HepG2 (cell line): ENCODE measurements around the gene IQGAP3. TPM values are rescaled to one million over a fixed set of nuclear protein-coding genes. Genes with fewer than 3 reads are reported as not detected.

Experiments used
- CREB1 ChIP-seq, 2 experiments: fragments of 450-650 bp in 1 of 2; IDR thresholded peaks; 2 replicates each; pipeline ENCODE4 v1.6.1; 2016 to 2017; ENCODE audit warnings: control low read depth in 1 of 2, mild to moderate bottlenecking in 1 of 2, missing compliant biosample characterization in 1 of 2, missing genetic modification characterization in 1 of 2
- MAZ ChIP-seq, 2 experiments: sonication (generic) in 1 of 2; formaldehyde crosslinking in 1 of 2; IDR thresholded peaks; 2 replicates each; pipeline versions ENCODE4 v1.5.0 to v1.6.1; 2012 to 2020; ENCODE audit warnings: low read depth in 2 of 2, mild to moderate bottlenecking in 2 of 2, borderline replicate concordance in 1 of 2, improper control_type of control experiment in 1 of 2, low read length in 1 of 2, missing genetic modification reagents in 1 of 2, moderate library complexity in 1 of 2
- PITX1 ChIP-seq: sonication (generic); formaldehyde crosslinking; IDR thresholded peaks from 2 replicates; pipeline ENCODE4 v1.5.1; 2020; ENCODE audit warnings: mild to moderate bottlenecking, missing genetic modification reagents
- SKI ChIP-seq: fragments of 450-650 bp; IDR thresholded peaks from one replicate; pipeline ENCODE4 v1.6.1; 2018; ENCODE audit warnings: mild to moderate bottlenecking; ENCODE audit not compliant: partially characterized antibody
- SOX13 ChIP-seq, 3 experiments: fragments of 450-650 bp in 1 of 3; sonication (generic) in 1 of 3; formaldehyde crosslinking in 1 of 3; IDR thresholded peaks in 2 of 3; conservative IDR thresholded peaks in 1 of 3; 2 replicates each; pipeline versions ENCODE4 v1.5.0 to v1.6.1; 2016 to 2020; ENCODE audit warnings: antibody characterized with exemption in 1 of 3, mild to moderate bottlenecking in 1 of 3, missing compliant biosample characterization in 1 of 3, missing genetic modification reagents in 1 of 3, moderate library complexity in 1 of 3
- SP5 ChIP-seq: IDR thresholded peaks from 2 replicates; pipeline ENCODE4 v1.6.1; 2016; ENCODE audit warnings: low read depth, borderline replicate concordance
- ZSCAN31 ChIP-seq: sonication (generic); formaldehyde crosslinking; IDR thresholded peaks from 2 replicates; pipeline ENCODE4 v1.5.0; 2020; ENCODE audit warnings: low read depth, mild to moderate bottlenecking, missing genetic modification reagents
- polyA plus RNA-seq, 8 experiments: library from polyadenylated mRNA; depleted of rRNA in 3 of 8; stranded (reverse) in 7 of 8; unstranded in 1 of 8; fragments of >200 nt; fragmentation: Illumina TruSeq in 4 of 8; extraction: Trizol in 4 of 8; gene quantifications; 2 replicates each; pipeline versions ENCODE4 v1.2.1 to v1.2.3, GENCODE V29; 2011 to 2016; ENCODE audit warnings: low read depth in 4 of 8, missing spikeins in 1 of 8, mixed read lengths in 1 of 8; ENCODE audit not compliant: insufficient read depth in 1 of 8
- total RNA-seq, 5 experiments: library from RNA; depleted of rRNA; stranded (reverse); fragments of >200 nt; fragmentation: Illumina TruSeq; extraction: Trizol; gene quantifications; 2 replicates each; pipeline ENCODE4 v1.2.3, GENCODE V29; 2016; ENCODE audit warnings: low read depth in 1 of 5
- TF ChIP-seq, protein P1 (sequence below): IDR thresholded peaks from 2 replicates; pipeline ENCODE4 v1.6.1; 2016; ENCODE audit warnings: mild to moderate bottlenecking
- TF ChIP-seq, protein P2 (sequence below): sonication (generic); formaldehyde crosslinking; IDR thresholded peaks from 2 replicates; pipeline ENCODE4 v1.4.0; 2020; ENCODE audit warnings: mild to moderate bottlenecking, missing genetic modification reagents
- TF ChIP-seq, protein P3 (sequence below): sonication (generic); formaldehyde crosslinking; IDR thresholded peaks from 2 replicates; pipeline ENCODE4 v1.4.0; 2020; ENCODE audit warnings: low read depth, mild to moderate bottlenecking, missing genetic modification reagents
- TF ChIP-seq, protein P4 (sequence below): sonication (generic); formaldehyde crosslinking; conservative IDR thresholded peaks from 2 replicates; pipeline ENCODE4 v1.5.0; 2020; ENCODE audit warnings: missing genetic modification reagents
- TF ChIP-seq, protein P5 (sequence below): sonication (generic); formaldehyde crosslinking; IDR thresholded peaks from 2 replicates; pipeline ENCODE4 v1.5.0; 2020; ENCODE audit warnings: missing genetic modification reagents, mild to moderate bottlenecking, borderline replicate concordance

The IQGAP3 gene
- total and polyA plus RNA-seq, 2 of the 13 experiments (the other 11 are each of a cell fraction or from before 2014, with no cell fraction given), result 13.5 to 14.1 TPM

DNA sequence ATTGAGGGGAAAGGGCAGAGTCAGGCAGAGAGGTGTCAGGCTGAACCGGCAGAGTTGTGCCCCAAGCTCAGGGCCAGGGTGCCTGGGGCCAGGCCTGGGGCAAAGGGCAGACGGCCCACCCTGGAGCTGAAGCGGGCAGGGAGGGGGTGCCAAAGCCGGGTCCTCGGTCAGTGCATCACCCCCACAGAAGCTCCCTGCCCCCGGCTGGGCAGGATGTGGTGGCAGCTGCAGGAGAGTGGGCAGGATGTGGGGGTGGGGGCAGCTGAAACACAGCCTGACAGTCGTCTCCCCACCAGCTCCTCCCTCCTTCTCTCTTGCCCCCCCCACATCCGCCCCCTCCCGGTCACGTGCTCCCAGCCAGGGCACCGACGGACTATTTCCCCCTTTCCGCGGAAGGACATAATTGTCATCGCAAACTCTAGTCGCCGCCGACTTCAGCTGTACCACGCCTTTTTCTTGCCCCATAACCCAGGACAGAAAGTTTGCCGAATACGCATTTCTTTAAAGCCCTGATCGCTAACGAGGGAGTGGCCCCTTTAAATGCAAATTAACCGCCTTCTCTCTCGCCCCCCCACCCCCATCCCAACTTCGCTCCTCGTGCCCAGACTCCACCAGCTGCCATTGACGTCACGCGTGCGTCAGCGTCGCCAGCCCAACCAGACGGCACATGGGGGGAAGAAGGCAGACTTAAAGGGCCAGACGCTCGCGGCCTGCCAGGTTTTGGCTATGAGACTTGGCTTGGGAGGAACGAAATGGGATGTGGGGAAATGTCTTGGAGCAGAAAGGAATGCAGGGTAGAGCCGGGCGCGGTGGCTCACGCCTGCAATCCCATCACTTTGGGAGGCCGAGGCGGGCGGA lies 67.3 kb downstream of the IQGAP3 start (continued):
- TF ChIP-seq SP5 (0 out of 2 replicates have a peak, but pooled peaks have one; percentile 14), ZSCAN31 (CRISPR knock-in tag) (0 out of 2 replicates have a peak, but pooled peaks have one; percentile 61), MAZ (IDR thresholded peaks at IDR 0.05; ENCODE audit: borderline replicate concordance, low read depth, low read length) (no peak), MAZ (CRISPR knock-in tag; IDR thresholded peaks at IDR 0.05; ENCODE audit: low read depth) (peak; percentile 78; the same call in 1 of the 2 replicates), SOX13 (IDR thresholded peaks at IDR 0.05) (no peak), SOX13 (CRISPR knock-in tag; conservative IDR thresholded peaks at IDR 0.05 in 1 of 2, IDR thresholded peaks at IDR 0.05 in 1 of 2) (no peak), CREB1 (IDR thresholded peaks at IDR 0.05) (peak; percentile 98), CREB1 (CRISPR knock-in tag; IDR thresholded peaks at IDR 0.05) (peak; percentile 98), PITX1 (CRISPR knock-in tag) (no peak), SKI (peak; percentile 34)
- TF ChIP-seq, protein P1, sequence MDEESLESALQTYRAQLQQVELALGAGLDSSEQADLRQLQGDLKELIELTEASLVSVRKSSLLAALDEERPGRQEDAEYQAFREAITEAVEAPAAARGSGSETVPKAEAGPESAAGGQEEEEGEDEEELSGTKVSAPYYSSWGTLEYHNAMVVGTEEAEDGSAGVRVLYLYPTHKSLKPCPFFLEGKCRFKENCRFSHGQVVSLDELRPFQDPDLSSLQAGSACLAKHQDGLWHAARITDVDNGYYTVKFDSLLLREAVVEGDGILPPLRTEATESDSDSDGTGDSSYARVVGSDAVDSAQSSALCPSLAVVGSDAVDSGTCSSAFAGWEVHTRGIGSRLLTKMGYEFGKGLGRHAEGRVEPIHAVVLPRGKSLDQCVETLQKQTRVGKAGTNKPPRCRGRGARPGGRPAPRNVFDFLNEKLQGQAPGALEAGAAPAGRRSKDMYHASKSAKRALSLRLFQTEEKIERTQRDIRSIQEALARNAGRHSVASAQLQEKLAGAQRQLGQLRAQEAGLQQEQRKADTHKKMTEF, result peak; percentile 82
- TF ChIP-seq, protein P2, sequence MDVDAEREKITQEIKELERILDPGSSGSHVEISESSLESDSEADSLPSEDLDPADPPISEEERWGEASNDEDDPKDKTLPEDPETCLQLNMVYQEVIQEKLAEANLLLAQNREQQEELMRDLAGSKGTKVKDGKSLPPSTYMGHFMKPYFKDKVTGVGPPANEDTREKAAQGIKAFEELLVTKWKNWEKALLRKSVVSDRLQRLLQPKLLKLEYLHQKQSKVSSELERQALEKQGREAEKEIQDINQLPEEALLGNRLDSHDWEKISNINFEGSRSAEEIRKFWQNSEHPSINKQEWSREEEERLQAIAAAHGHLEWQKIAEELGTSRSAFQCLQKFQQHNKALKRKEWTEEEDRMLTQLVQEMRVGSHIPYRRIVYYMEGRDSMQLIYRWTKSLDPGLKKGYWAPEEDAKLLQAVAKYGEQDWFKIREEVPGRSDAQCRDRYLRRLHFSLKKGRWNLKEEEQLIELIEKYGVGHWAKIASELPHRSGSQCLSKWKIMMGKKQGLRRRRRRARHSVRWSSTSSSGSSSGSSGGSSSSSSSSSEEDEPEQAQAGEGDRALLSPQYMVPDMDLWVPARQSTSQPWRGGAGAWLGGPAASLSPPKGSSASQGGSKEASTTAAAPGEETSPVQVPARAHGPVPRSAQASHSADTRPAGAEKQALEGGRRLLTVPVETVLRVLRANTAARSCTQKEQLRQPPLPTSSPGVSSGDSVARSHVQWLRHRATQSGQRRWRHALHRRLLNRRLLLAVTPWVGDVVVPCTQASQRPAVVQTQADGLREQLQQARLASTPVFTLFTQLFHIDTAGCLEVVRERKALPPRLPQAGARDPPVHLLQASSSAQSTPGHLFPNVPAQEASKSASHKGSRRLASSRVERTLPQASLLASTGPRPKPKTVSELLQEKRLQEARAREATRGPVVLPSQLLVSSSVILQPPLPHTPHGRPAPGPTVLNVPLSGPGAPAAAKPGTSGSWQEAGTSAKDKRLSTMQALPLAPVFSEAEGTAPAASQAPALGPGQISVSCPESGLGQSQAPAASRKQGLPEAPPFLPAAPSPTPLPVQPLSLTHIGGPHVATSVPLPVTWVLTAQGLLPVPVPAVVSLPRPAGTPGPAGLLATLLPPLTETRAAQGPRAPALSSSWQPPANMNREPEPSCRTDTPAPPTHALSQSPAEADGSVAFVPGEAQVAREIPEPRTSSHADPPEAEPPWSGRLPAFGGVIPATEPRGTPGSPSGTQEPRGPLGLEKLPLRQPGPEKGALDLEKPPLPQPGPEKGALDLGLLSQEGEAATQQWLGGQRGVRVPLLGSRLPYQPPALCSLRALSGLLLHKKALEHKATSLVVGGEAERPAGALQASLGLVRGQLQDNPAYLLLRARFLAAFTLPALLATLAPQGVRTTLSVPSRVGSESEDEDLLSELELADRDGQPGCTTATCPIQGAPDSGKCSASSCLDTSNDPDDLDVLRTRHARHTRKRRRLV (CRISPR knock-in tag), result no peak
- TF ChIP-seq, protein P3, sequence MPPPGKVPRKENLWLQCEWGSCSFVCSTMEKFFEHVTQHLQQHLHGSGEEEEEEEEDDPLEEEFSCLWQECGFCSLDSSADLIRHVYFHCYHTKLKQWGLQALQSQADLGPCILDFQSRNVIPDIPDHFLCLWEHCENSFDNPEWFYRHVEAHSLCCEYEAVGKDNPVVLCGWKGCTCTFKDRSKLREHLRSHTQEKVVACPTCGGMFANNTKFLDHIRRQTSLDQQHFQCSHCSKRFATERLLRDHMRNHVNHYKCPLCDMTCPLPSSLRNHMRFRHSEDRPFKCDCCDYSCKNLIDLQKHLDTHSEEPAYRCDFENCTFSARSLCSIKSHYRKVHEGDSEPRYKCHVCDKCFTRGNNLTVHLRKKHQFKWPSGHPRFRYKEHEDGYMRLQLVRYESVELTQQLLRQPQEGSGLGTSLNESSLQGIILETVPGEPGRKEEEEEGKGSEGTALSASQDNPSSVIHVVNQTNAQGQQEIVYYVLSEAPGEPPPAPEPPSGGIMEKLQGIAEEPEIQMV, result 0 out of 2 replicates have a peak, but pooled peaks have one; percentile 28
- TF ChIP-seq, protein P4, sequence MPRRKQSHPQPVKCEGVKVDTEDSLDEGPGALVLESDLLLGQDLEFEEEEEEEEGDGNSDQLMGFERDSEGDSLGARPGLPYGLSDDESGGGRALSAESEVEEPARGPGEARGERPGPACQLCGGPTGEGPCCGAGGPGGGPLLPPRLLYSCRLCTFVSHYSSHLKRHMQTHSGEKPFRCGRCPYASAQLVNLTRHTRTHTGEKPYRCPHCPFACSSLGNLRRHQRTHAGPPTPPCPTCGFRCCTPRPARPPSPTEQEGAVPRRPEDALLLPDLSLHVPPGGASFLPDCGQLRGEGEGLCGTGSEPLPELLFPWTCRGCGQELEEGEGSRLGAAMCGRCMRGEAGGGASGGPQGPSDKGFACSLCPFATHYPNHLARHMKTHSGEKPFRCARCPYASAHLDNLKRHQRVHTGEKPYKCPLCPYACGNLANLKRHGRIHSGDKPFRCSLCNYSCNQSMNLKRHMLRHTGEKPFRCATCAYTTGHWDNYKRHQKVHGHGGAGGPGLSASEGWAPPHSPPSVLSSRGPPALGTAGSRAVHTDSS, result no peak
- TF ChIP-seq, protein P5, sequence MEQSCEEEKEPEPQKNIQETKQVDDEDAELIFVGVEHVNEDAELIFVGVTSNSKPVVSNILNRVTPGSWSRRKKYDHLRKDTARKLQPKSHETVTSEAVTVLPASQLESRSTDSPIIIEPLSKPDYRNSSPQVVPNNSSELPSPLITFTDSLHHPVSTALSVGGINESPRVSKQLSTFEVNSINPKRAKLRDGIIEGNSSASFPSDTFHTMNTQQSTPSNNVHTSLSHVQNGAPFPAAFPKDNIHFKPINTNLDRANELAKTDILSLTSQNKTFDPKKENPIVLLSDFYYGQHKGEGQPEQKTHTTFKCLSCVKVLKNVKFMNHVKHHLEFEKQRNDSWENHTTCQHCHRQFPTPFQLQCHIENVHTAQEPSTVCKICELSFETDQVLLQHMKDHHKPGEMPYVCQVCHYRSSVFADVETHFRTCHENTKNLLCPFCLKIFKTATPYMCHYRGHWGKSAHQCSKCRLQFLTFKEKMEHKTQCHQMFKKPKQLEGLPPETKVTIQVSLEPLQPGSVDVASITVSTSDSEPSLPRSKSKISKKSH (CRISPR knock-in tag), result peak; percentile 13; the same call in 1 of the 2 replicates
